ENCODE results near the gene MLX. TPM values are rescaled to one million over a fixed set of nuclear protein-coding genes. Genes with fewer than 3 reads are reported as not detected.

The MLX gene
- total RNA-seq, 1 donor from 2014 or later, result 33.2 TPM

DNA sequence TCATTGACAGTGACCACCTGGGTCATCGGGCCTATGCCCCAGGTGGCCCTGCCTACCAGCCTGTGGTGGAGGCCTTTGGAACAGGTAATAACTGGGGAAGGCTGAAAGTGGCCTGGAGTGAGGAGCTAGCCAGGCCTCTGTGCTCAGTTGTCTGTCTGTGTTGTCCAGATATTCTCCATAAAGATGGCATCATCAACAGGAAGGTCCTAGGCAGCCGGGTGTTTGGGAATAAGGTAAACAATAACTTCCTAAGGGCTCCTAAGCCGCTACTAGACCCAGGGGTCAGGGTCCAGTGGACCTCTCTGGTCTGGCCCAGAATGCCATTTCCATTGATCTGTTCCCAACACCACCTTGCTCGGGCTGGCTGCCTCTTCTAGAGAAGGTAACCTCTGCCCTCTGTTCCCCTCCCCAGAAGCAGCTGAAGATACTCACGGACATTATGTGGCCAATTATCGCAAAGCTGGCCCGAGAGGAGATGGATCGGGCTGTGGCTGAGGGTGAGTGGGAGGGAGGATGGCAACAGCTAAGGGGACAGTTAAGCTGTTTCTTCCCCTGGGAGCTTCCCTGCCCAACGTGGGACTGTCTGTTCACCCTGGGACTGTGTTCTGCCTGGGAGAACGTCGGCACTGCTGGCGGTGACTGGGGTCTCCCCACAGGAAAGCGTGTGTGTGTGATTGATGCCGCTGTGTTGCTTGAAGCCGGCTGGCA is 1.9 kb upstream of the MLX start:
- TF ChIP-seq, protein P1, sequence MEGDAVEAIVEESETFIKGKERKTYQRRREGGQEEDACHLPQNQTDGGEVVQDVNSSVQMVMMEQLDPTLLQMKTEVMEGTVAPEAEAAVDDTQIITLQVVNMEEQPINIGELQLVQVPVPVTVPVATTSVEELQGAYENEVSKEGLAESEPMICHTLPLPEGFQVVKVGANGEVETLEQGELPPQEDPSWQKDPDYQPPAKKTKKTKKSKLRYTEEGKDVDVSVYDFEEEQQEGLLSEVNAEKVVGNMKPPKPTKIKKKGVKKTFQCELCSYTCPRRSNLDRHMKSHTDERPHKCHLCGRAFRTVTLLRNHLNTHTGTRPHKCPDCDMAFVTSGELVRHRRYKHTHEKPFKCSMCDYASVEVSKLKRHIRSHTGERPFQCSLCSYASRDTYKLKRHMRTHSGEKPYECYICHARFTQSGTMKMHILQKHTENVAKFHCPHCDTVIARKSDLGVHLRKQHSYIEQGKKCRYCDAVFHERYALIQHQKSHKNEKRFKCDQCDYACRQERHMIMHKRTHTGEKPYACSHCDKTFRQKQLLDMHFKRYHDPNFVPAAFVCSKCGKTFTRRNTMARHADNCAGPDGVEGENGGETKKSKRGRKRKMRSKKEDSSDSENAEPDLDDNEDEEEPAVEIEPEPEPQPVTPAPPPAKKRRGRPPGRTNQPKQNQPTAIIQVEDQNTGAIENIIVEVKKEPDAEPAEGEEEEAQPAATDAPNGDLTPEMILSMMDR (IDR thresholded peaks at IDR 0.05; ENCODE audit: insufficient read depth, low read length, severe bottlenecking), result no peak
- FAIRE-seq (no peak), DNase-seq (ENCODE audit: low read depth) (no peak)
- Histone ChIP-seq H3K27me3 (ENCODE audit: control insufficient read depth, insufficient read depth, low read length) (no peaks in the 10 kb centered on the region), H3K36me3 (ENCODE audit: control insufficient read depth, insufficient read depth, low read length) (peaks cover 41% of the 10 kb centered on the region), H3K4me3 (ENCODE audit: low read depth, low read length) (no peak overlapping the region)

GRCh38 chr17:42565523-42566214 is 1.2 kb upstream of the MLX start:
- H3K27me3 ChIP-seq (ENCODE audit: control insufficient read depth, insufficient read depth, low read length), result no peaks in the 10 kb centered on the region
- TF ChIP-seq, protein P1 (IDR thresholded peaks at IDR 0.05; ENCODE audit: insufficient read depth, low read length, severe bottlenecking), result no peak
- peaks cover 44% of the 10 kb centered on the region for H3K36me3 ChIP-seq (ENCODE audit: control insufficient read depth, insufficient read depth, low read length)
- no peak overlapping the region for H3K4me3 ChIP-seq (ENCODE audit: low read depth, low read length)
- FAIRE-seq (no peak), DNase-seq (ENCODE audit: low read depth) (no peak)

DNA sequence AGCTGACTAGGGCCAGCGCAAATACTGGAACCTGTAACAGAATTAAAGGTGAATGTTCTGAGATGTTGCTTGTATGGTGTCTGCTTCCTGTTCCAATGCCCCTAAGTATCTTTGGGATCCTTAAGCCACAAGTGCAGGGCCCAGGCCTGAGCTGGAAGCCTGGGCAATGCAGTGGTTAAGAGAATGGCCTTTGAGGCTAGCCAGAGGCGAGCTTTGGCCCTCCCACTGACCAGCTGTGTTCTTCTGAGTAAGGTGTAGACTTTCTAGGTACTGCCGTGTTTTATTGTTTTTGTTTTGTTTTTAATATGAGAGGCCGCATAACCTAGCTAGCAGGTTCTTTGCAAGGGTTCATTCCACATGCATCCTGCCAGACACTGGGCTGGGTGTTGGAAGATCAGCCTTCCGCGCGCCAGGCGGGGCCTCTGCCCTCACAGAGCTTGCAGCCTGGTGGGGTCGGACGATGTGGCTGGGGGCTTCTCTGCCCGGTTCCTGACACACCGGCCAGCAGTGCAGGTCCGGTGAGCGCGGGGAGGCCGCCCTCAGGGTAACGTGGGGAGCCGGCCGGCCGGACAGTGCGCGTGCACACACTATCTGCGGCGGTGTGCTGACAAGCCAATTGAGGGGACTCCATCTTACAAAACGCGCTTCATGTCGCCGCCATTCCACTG is 551 bp upstream of the MLX start:
- FAIRE-seq (no peak), DNase-seq (ENCODE audit: low read depth) (no peak)
- Histone ChIP-seq H3K4me3 (ENCODE audit: low read depth, low read length) (peak overlapping the region; percentile 99), H3K27me3 (ENCODE audit: control insufficient read depth, insufficient read depth, low read length) (no peaks in the 10 kb centered on the region), H3K36me3 (ENCODE audit: control insufficient read depth, insufficient read depth, low read length) (peaks cover 45% of the 10 kb centered on the region)
- TF ChIP-seq, protein P1 (IDR thresholded peaks at IDR 0.05; ENCODE audit: insufficient read depth, low read length, severe bottlenecking), result no peak

DNA sequence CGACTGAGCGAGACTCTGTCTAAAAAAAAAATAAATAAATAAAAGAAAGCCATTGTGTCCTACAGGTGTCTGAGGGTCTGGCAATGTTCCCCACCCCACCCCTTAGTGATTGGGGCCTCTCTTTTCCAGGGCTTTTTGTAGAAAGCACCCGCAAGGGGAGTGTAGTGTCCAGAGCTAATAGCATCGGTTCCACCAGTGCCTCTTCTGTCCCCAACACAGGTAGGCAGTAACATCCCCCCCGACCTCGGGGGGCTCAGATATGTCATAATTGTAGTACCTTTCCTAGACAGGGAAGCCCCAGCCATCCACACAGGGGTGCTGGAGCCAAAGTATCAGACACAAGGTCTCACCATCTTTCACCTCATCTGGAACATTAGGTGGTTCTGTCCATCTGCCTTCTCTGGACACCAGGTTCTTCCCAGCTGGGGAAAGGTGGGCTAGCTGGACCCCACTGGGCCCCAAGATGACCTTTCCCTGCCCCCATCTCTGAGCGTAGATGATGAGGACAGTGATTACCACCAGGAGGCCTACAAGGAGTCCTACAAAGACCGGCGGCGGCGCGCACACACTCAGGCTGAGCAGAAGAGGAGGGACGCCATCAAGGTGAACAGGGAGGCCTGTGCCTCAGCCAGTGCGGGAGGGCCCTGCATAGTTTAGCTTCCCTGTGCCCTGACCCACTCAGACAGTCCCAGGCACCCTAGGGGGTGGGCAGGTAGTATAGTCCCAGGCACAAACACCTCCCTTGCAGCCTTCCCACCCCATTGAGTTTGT is 1.6 kb downstream of the MLX start:
- TF ChIP-seq, protein P1 (IDR thresholded peaks at IDR 0.05; ENCODE audit: insufficient read depth, low read length, severe bottlenecking), result no peak
- H3K36me3 ChIP-seq (ENCODE audit: control insufficient read depth, insufficient read depth, low read length), result peaks cover 53% of the 10 kb centered on the region
- no peaks in the 10 kb centered on the region for H3K27me3 ChIP-seq (ENCODE audit: control insufficient read depth, insufficient read depth, low read length)
- DNase-seq (ENCODE audit: low read depth) (no peak), FAIRE-seq (no peak)
- no peak overlapping the region for H3K4me3 ChIP-seq (ENCODE audit: low read depth, low read length)

DNA sequence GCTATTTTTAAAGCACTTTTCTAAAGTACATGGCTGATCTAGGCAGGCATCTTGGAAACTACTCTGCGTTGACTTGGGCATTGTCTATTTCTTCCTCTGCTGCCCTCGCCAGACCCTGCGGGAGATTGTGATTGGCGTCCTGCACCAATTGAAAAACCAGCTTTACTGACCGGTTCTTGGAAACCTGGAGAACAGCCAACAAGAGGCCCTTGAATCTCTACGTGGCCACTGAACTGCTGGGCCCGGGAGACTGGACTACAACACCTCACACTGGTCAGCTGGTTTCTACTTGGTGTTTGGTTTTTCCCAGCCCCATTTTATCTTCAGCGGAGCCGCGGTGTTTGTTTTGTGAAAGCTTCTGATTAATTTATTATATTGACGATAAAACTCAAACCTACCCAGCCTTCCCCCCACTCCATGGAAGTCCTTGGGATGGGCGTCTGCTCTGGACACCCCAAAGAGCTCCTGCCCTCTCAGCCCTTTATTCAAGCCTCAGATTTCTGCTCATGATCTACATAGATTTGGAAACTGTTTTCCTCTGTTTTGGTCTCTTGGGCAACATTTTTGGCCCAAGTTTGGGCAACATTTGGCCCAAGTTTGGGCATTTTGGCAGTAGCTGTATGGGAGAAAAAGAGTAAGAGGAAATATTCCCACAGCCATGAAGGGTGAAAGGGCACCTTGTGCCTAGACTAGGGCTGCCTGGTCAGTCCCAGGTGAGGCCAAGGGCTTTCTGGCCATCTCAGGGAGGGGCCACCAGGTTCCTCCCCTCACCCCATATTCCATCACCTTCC is 4.7 kb downstream of the MLX start:
- DNase-seq (ENCODE audit: low read depth), result no peak
- H3K36me3 ChIP-seq (ENCODE audit: control insufficient read depth, insufficient read depth, low read length), result peaks cover 36% of the 10 kb centered on the region
- H3K4me3 ChIP-seq (ENCODE audit: low read depth, low read length), result no peak overlapping the region
- TF ChIP-seq, protein P1 (IDR thresholded peaks at IDR 0.05; ENCODE audit: insufficient read depth, low read length, severe bottlenecking), result no peak
- no peak for FAIRE-seq
- H3K27me3 ChIP-seq (ENCODE audit: control insufficient read depth, insufficient read depth, low read length), result no peaks in the 10 kb centered on the region
